Liver (tissue), 3 donors: Measurements from ENCODE around the gene SLC25A25.

ENCODE experiments used
- CTCF ChIP-seq: fragments of 150-350 bp; IDR thresholded peaks from 2 replicates; pipeline ENCODE4 v1.5.1; 2017; ENCODE audit warnings: improper control_type of control experiment, low read depth, low read length; ENCODE audit not compliant: missing input control
- EGR1 ChIP-seq, 2 donors: IDR thresholded peaks; 2 replicates each; pipeline ENCODE4 v1.6.1; 2016 to 2018; ENCODE audit warnings: antibody characterized with exemption in 2 of 2, low read depth in 2 of 2
- GABPA ChIP-seq, 2 donors: IDR thresholded peaks in 1 of 2; conservative IDR thresholded peaks in 1 of 2; 2 replicates each; pipeline ENCODE4 v1.6.1; 2016; ENCODE audit warnings: antibody characterized with exemption in 2 of 2, mild to moderate bottlenecking in 1 of 2, moderate library complexity in 1 of 2
- HNF4A ChIP-seq, 2 donors: conservative IDR thresholded peaks; 2 replicates each; pipeline ENCODE4 v1.6.1; 2016; ENCODE audit warnings: antibody characterized with exemption in 2 of 2, mild to moderate bottlenecking in 2 of 2
- HNF4G ChIP-seq: IDR thresholded peaks from 2 replicates; pipeline ENCODE4 v1.6.1; 2016; ENCODE audit warnings: antibody characterized with exemption
- JUND ChIP-seq, 2 donors: IDR thresholded peaks; 2 replicates each; pipeline ENCODE4 v1.6.1; 2016; ENCODE audit warnings: antibody characterized with exemption in 2 of 2
- MAX ChIP-seq: IDR thresholded peaks from 2 replicates; pipeline ENCODE4 v1.6.1; 2016; ENCODE audit warnings: antibody characterized with exemption
- RAD21 ChIP-seq, 2 donors: IDR thresholded peaks; 2 replicates each; pipeline ENCODE4 v1.6.1; 2016; ENCODE audit warnings: antibody characterized with exemption in 2 of 2, mild to moderate bottlenecking in 2 of 2
- RXRA ChIP-seq, 2 donors: IDR thresholded peaks; 2 replicates each; pipeline ENCODE4 v1.6.1; 2017 to 2018; ENCODE audit warnings: antibody characterized with exemption in 2 of 2, mild to moderate bottlenecking in 1 of 2
- SP1 ChIP-seq: IDR thresholded peaks from 2 replicates; pipeline ENCODE4 v1.6.1; 2018; ENCODE audit warnings: antibody characterized with exemption, mild to moderate bottlenecking
- TAF1 ChIP-seq: conservative IDR thresholded peaks from 2 replicates; pipeline ENCODE4 v1.6.1; 2016; ENCODE audit warnings: antibody characterized with exemption, mild to moderate bottlenecking
- donor health status: healthy.
- donor health status: healthy.

- TF ChIP-seq EGR1 (IDR thresholded peaks at IDR 0.05; ENCODE audit: low read depth in 2 of 2) (no peak), CTCF (no peak), GABPA (IDR thresholded peaks at IDR 0.05 in 1 of 2, conservative IDR thresholded peaks at IDR 0.05 in 1 of 2) (no peak), TAF1 (no peak), SP1 (no peak), MAX (no peak), HNF4A (conservative IDR thresholded peaks at IDR 0.05) (no peak), RXRA (IDR thresholded peaks at IDR 0.05) (no peak), JUND (IDR thresholded peaks at IDR 0.05) (no peak), RAD21 (IDR thresholded peaks at IDR 0.05) (no peak), HNF4G (no peak)
Measured at GRCh38 chr9:128100581-128100980, 32.5 kb downstream of the SLC25A25 start.
